WERI-Rb-1 (cell line): ENCODE measurements around the gene IGFBP6.
"Not testable (repeated sequence)": the region's sequence is repeated elsewhere in the genome, so short reads cannot be mapped to it uniquely, and the experiment has no call there.

ENCODE experiments used
- DNase-seq: peaks from one replicate; pipeline ENCODE4 v3.0.0-alpha.2; 2020
- H3K27ac ChIP-seq: fragments of 250-450 bp; sonication (Bioruptor Pico); 2 replicates; pipeline ENCODE4 v1.5.1; 2020; ENCODE audit warnings: mild to moderate bottlenecking, moderate library complexity
- H3K27me3 ChIP-seq: fragments of 250-450 bp; sonication (Bioruptor Pico); 2 replicates; pipeline ENCODE4 v1.5.1; 2021; ENCODE audit warnings: mild to moderate bottlenecking, low read depth, moderate library complexity; ENCODE audit not compliant: insufficient read depth, severe bottlenecking
- H3K36me3 ChIP-seq: fragments of 250-450 bp; sonication (Bioruptor Pico); 2 replicates; pipeline ENCODE4 v1.5.1; 2020; ENCODE audit warnings: mild to moderate bottlenecking, moderate library complexity
- H3K4me3 ChIP-seq: 2 replicates; pipeline ENCODE4 v1.5.1; 2011; ENCODE audit warnings: low read depth, mild to moderate bottlenecking, control low read depth, low read length
- H3K9me3 ChIP-seq: fragments of 250-450 bp; sonication (Bioruptor Pico); 2 replicates; pipeline ENCODE4 v1.5.1; 2021; ENCODE audit warnings: mild to moderate bottlenecking, moderate library complexity; ENCODE audit not compliant: severe bottlenecking
- CTCF ChIP-seq: IDR thresholded peaks from 2 replicates; pipeline ENCODE4 v1.5.1; 2011; ENCODE audit warnings: low read depth, mild to moderate bottlenecking, control low read depth, inconsistent platforms, low read length

Gene IGFBP6

DNA sequence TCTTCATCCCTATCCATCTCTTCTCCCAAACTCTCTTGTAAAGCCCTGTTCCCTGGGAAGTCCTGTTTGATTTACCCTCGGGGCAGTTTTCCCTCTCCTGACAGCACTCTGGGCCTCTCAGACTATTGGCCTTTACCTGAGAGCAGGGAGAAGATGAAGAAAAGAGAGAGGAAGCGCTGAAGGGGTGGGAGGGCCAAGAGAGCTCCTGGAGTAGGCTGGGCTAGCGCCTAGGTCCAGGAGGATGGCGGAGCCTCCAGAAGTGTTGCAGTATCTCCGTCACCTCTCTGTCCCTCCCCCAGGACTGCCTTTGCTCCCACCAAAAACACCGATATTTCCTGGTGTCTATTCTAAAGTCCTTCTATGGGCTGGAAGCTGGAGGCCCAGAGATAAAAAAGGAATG is 5.7 kb upstream of the IGFBP6 start:
- Histone ChIP-seq H3K27ac (no peak overlapping the region), H3K4me3 (no peak overlapping the region), H3K36me3 (no peaks in the 10 kb centered on the region), H3K9me3 (no peaks in the 10 kb centered on the region), H3K27me3 (peaks cover 7% of the 10 kb centered on the region)
- no peak for DNase-seq
- no peak for TF ChIP-seq CTCF

- no peak for TF ChIP-seq CTCF
- Histone ChIP-seq H3K27me3 (peaks cover 29% of the 10 kb centered on the region), H3K4me3 (no peak overlapping the region), H3K27ac (no peak overlapping the region), H3K9me3 (no peaks in the 10 kb centered on the region), H3K36me3 (no peaks in the 10 kb centered on the region)
- DNase-seq, result no peak
These were observed 3.6 kb upstream of the IGFBP6 start for GRCh38 chr12:53093777-53094393.

DNA sequence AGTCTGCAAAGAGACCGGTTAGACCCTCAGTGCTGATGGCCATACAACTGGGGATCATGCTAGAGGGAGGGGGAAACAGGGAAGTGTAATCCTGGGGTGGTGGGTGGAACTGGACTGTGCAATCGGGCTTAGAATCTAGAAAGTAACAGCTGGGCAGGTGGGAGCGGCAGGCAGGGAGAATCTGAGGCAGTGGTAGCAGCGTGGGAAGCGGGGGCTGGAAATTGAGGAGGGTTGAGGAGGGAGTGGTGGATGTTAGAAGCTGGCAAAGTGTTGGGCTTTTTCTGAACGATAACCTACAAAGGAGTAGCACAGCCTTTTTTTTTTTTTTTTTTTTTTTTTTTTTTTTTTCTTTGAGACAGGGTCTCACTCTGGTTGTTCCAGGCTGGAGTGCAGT is 3.1 kb upstream of the IGFBP6 start:
- no peaks in the 10 kb centered on the region for H3K9me3 ChIP-seq
- DNase-seq, result no peak
- no peaks in the 10 kb centered on the region for H3K36me3 ChIP-seq
- peaks cover 29% of the 10 kb centered on the region for H3K27me3 ChIP-seq
- TF ChIP-seq CTCF, result no peak
- H3K27ac ChIP-seq, result no peak overlapping the region
- no peak overlapping the region for H3K4me3 ChIP-seq

DNA sequence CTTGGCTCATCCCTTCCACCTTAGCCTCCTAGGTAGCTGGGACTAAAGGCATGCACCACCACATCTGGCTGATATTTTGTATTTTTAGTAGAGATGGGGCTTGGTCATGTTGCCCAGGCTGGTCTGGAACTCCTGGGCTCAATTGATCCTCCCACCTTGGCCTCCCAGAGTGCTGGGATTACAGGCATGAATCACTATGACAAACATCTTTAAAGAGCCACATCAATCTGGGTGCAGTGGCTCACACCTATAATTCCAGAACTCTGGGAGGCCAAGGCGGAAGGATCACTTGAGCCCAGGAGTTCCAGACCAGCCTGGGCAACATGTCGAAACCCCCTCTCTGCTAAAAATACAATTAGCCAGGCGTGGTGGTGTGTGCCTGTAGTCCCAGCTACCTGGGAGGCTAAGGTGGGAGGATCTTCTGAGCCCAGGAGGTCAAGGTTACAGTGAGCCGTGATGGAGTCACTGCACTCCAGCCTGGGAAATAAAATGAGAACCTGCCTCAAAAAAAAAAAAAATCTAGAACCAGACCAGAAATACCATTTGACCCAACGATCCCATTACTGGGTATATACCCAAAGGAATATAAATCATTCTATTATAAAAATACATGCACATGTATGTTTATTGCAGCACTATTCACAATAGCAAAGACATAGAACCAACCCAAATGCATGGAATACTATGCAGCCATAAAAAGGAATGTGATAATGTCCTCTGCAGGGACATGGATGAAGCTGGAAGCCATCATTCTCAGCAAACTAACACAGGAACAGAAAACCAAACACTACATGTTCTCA is 2.5 kb upstream of the IGFBP6 start:
- H3K9me3 ChIP-seq, H3K36me3 ChIP-seq, H3K4me3 ChIP-seq, H3K27ac ChIP-seq, DNase-seq: not testable (repeated sequence)
- H3K27me3 ChIP-seq, result peaks cover 29% of the 10 kb centered on the region

- not testable (repeated sequence) for H3K4me3 ChIP-seq, H3K9me3 ChIP-seq, H3K27ac ChIP-seq, H3K36me3 ChIP-seq, DNase-seq
- peaks cover 29% of the 10 kb centered on the region for H3K27me3 ChIP-seq
These were observed 1.9 kb upstream of the IGFBP6 start for GRCh38 chr12:53095596-53095895.

- no peak for DNase-seq
- Histone ChIP-seq H3K27me3 (peaks cover 29% of the 10 kb centered on the region), H3K4me3 (no peak overlapping the region), H3K27ac (no peak overlapping the region), H3K9me3 (no peaks in the 10 kb centered on the region), H3K36me3 (no peaks in the 10 kb centered on the region)
- TF ChIP-seq CTCF, result no peak
These were observed 1.3 kb upstream of the IGFBP6 start for GRCh38 chr12:53096089-53096741.

GRCh38 chr12:53096759-53097158 is 708 bp upstream of the IGFBP6 start:
- DNase-seq, result no peak
- no peak for TF ChIP-seq CTCF
- Histone ChIP-seq H3K4me3 (no peak overlapping the region), H3K9me3 (no peaks in the 10 kb centered on the region), H3K36me3 (no peaks in the 10 kb centered on the region), H3K27ac (no peak overlapping the region), H3K27me3 (peaks cover 29% of the 10 kb centered on the region)
